ENCODE measurements around the gene ETFDH.

- TF ChIP-seq, protein P1, sequence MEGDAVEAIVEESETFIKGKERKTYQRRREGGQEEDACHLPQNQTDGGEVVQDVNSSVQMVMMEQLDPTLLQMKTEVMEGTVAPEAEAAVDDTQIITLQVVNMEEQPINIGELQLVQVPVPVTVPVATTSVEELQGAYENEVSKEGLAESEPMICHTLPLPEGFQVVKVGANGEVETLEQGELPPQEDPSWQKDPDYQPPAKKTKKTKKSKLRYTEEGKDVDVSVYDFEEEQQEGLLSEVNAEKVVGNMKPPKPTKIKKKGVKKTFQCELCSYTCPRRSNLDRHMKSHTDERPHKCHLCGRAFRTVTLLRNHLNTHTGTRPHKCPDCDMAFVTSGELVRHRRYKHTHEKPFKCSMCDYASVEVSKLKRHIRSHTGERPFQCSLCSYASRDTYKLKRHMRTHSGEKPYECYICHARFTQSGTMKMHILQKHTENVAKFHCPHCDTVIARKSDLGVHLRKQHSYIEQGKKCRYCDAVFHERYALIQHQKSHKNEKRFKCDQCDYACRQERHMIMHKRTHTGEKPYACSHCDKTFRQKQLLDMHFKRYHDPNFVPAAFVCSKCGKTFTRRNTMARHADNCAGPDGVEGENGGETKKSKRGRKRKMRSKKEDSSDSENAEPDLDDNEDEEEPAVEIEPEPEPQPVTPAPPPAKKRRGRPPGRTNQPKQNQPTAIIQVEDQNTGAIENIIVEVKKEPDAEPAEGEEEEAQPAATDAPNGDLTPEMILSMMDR (IDR thresholded peaks at IDR 0.05), result no peak
- no peak for TF ChIP-seq POLR2A (IDR thresholded peaks at IDR 0.05)
These were observed 15.7 kb upstream of the ETFDH start for GRCh38 chr4:158656439-158656838.
